Measurements from ENCODE around the gene HCFC1. TPM values are rescaled to one million over a fixed set of nuclear protein-coding genes. Genes with fewer than 3 reads are reported as not detected.
"Not testable (repeated sequence)": the region's sequence is repeated elsewhere in the genome, so short reads cannot be mapped to it uniquely, and the experiment has no call there.

Gene HCFC1
- total RNA-seq, 6 experiments from 2014 or later: 52.1 to 62.1 (median 59.0) TPM

GRCh38 chrX:153984351-153985178, 12.9 kb upstream of the HCFC1 start:
- no peak overlapping the region for H3K4me3 Mint-ChIP-seq
- H3K27ac Mint-ChIP-seq: no peak overlapping the region
- peaks cover 12% of the 10 kb centered on the region; the same call in 1 of the 2 replicates for H3K4me1 Mint-ChIP-seq (ENCODE audit: low read depth)
- no peaks in the 10 kb centered on the region for H3K36me3 Mint-ChIP-seq (ENCODE audit: low read depth)
- no peak for TF ChIP-seq CTCF (IDR thresholded peaks at IDR 0.05)
- no peak for DNase-seq
- no peaks in the 10 kb centered on the region for H3K9me3 Mint-ChIP-seq
- H3K27me3 Mint-ChIP-seq (ENCODE audit: insufficient read depth): peaks cover 3% of the 10 kb centered on the region; the same call in 1 of the 2 replicates

- DNase-seq: no peak
- Mint-ChIP-seq H3K9me3 (no peaks in the 10 kb centered on the region), H3K27me3 (ENCODE audit: insufficient read depth) (peaks cover 3% of the 10 kb centered on the region; the same call in 1 of the 2 replicates)
These were observed 11.7 kb upstream of the HCFC1 start for GRCh38 chrX:153983321-153983801.

GRCh38 chrX:153981771-153982533, 10.3 kb upstream of the HCFC1 start:
- Mint-ChIP-seq H3K4me3 (no peak overlapping the region), H3K27ac (no peak overlapping the region; the same call in 1 of the 2 replicates), H3K9me3 (no peaks in the 10 kb centered on the region), H3K4me1 (ENCODE audit: low read depth) (peaks cover 12% of the 10 kb centered on the region; the same call in 1 of the 2 replicates), H3K27me3 (ENCODE audit: insufficient read depth) (peaks cover 3% of the 10 kb centered on the region; the same call in 1 of the 2 replicates), H3K36me3 (ENCODE audit: low read depth) (no peaks in the 10 kb centered on the region)
- no peak for DNase-seq
- no peak for TF ChIP-seq CTCF (IDR thresholded peaks at IDR 0.05)

More at GRCh38 chrX:153983321-153983801, 11.7 kb upstream of the HCFC1 start:
- Mint-ChIP-seq H3K4me1 (ENCODE audit: low read depth) (peaks cover 12% of the 10 kb centered on the region; the same call in 1 of the 2 replicates), H3K4me3 (no peak overlapping the region), H3K36me3 (ENCODE audit: low read depth) (no peaks in the 10 kb centered on the region), H3K27ac (no peak overlapping the region)
- TF ChIP-seq CTCF (IDR thresholded peaks at IDR 0.05): no peak

- Mint-ChIP-seq H3K36me3 (ENCODE audit: low read depth) (no peaks in the 10 kb centered on the region), H3K4me1 (ENCODE audit: low read depth) (peaks cover 12% of the 10 kb centered on the region; the same call in 1 of the 2 replicates), H3K4me3 (no peak overlapping the region), H3K9me3 (no peaks in the 10 kb centered on the region), H3K27ac (no peak overlapping the region; the same call in 1 of the 2 replicates), H3K27me3 (ENCODE audit: insufficient read depth) (peaks cover 3% of the 10 kb centered on the region; the same call in 1 of the 2 replicates)
- TF ChIP-seq CTCF (IDR thresholded peaks at IDR 0.05): no peak
- DNase-seq: no peak
These were observed 9.6 kb upstream of the HCFC1 start for GRCh38 chrX:153981231-153981630.

GRCh38 chrX:153980394-153980793, 8.8 kb upstream of the HCFC1 start:
- not testable (repeated sequence) for H3K27ac Mint-ChIP-seq; H3K4me3 Mint-ChIP-seq; H3K9me3 Mint-ChIP-seq; H3K27me3 Mint-ChIP-seq (ENCODE audit: insufficient read depth); H3K36me3 Mint-ChIP-seq (ENCODE audit: low read depth); DNase-seq; H3K4me1 Mint-ChIP-seq (ENCODE audit: low read depth)

Data from HFFc6 (cell line).